IPS DF 6.9 (cell line): Measurements from ENCODE around the gene PYHIN1.

Experiments used
- DNase-seq: peaks from one replicate; pipeline ENCODE4 v3.0.0-alpha.2; 2013; ENCODE audit warnings: low read depth, low spot score
- H3K27ac ChIP-seq: one replicate; pipeline ENCODE4 v1.5.1; 2013; ENCODE audit warnings: low read length, control low read depth
- H3K27me3 ChIP-seq: 2 replicates; pipeline ENCODE4 v1.6.1; 2013; ENCODE audit warnings: mild to moderate bottlenecking, low read length; ENCODE audit not compliant: control insufficient read depth, insufficient read depth
- H3K36me3 ChIP-seq: 2 replicates; pipeline ENCODE4 v1.6.1; 2013; ENCODE audit warnings: low read length; ENCODE audit not compliant: control insufficient read depth, insufficient read depth
- H3K4me1 ChIP-seq: 2 replicates; pipeline ENCODE4 v1.6.1; 2013; ENCODE audit warnings: low read length; ENCODE audit not compliant: control insufficient read depth, insufficient read depth
- H3K4me3 ChIP-seq: 2 replicates; pipeline ENCODE4 v1.5.1; 2013; ENCODE audit warnings: mild to moderate bottlenecking, low read length
- H3K9me3 ChIP-seq: 2 replicates; pipeline ENCODE4 v1.6.1; 2013; ENCODE audit warnings: low read length, inconsistent platforms; ENCODE audit not compliant: control insufficient read depth, insufficient read depth
- WGBS: extraction: QIAGEN DNeasy Blood & Tissue Kit; methylation state at CpG from one replicate; pipeline ENCODE4 v1.1.7; 2013; ENCODE audit warnings: mixed read lengths, missing lambda C conversion rate; ENCODE audit not compliant: insufficient read length, insufficient coverage; 5-methylcytosine and 5-hydroxymethylcytosine counted together

Gene PYHIN1

DNA sequence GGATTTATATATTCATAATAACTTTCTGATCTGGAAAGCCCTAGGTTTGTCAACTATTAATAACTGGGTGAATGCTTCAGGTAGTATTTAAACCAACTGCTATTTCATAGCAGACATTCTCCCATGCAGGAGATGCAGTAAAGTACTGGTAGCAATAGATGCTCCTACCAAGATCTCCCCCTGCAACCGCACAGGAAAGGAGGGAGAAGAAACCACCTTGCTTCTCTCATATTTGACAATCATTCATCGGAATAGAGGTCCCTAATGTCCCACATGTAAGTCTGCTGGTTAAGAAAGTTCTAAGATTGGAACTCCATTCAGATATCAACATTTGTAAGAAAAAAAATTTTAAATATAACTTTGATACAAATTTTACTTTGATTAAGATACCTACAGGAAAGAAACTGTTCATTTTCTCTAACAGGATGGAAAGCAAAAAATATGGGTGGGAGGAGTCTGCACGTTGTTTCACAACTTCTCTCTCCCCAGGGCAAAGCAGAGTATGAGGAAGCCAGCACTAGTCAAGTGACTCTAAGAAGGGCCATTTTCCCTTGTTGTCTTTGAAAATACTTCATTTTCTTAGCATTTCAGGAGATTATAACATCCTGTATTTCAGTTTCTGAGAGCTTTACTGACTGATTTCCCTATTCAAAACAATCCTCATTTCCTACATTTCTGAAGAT lies at the start of gene PYHIN1:
Gene PYHIN1, plus strand, starts transcription at position 498 of the 683 bp plus-strand sequence. CDS start 5,359 bp downstream, outside the sequence.
- no peaks in the 10 kb centered on the region for H3K4me1 ChIP-seq
- no peak within 1 kb of the TSS for H3K27ac ChIP-seq
- no CpG with 5 or more reads among the region's 3 CpGs for WGBS
- no peaks in the 10 kb centered on the region for H3K27me3 ChIP-seq
- no peak for DNase-seq
- H3K9me3 ChIP-seq, result no peaks in the 10 kb centered on the region
- H3K36me3 ChIP-seq, result no peaks in the 10 kb centered on the region
- H3K4me3 ChIP-seq, result no peak within 1 kb of the TSS

DNA sequence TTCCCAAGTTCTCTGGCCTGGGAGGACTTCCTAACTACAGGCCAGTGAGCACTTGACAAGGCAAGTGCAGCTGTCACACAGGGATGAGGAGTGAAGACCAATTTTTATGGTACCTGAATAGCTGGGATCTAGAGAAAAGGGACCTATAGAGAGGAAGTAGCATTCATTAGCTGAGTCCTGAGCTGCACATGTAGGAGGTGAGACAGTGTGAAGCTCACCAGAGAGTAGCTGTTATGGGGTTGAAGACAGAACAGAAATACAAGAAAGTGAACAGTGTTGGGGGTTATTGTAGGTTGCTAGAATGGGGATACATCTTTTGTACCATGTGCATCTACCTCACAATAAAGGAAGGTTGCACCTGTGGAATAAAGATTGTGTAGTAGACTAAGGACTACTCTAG lies 37.7 kb upstream of the PYHIN1 start:
- no peaks in the 10 kb centered on the region for H3K9me3 ChIP-seq
- no peaks in the 10 kb centered on the region for H3K36me3 ChIP-seq
- H3K27me3 ChIP-seq, result no peaks in the 10 kb centered on the region
- DNase-seq, result no peak
- no peak overlapping the region for H3K27ac ChIP-seq
- no peak overlapping the region for H3K4me3 ChIP-seq
- H3K4me1 ChIP-seq, result no peaks in the 10 kb centered on the region

DNA sequence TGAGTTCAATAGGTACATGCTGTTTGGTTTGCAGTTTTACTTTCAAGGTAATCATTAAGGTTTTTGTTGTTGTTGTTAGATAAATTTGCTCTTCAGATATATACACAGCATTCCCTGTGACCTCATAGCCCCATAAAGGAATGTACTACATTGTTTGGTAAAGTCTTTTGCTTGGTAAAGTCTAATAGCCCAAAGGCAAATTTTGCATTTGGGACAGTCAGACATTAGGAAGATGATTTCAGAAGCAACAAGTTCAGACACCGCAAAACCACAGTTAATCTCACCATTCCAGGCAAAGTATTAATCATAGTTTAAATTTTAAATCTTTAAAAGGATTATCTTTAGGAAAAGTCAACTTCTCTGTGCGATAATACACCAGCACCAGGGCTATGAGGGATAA lies 32.6 kb upstream of the PYHIN1 start:
- H3K9me3 ChIP-seq, result no peaks in the 10 kb centered on the region
- H3K27me3 ChIP-seq, result no peaks in the 10 kb centered on the region
- no peaks in the 10 kb centered on the region for H3K4me1 ChIP-seq
- H3K4me3 ChIP-seq, result no peak overlapping the region
- WGBS, result no CpG with 5 or more reads among the region's 2 CpGs
- DNase-seq, result no peak
- no peaks in the 10 kb centered on the region for H3K36me3 ChIP-seq
- H3K27ac ChIP-seq, result no peak overlapping the region

- WGBS, result no CpG with 5 or more reads among the region's 3 CpGs
- no peak for DNase-seq
- Histone ChIP-seq H3K4me1 (no peaks in the 10 kb centered on the region), H3K36me3 (no peaks in the 10 kb centered on the region), H3K27ac (no peak overlapping the region), H3K27me3 (no peaks in the 10 kb centered on the region), H3K9me3 (no peaks in the 10 kb centered on the region), H3K4me3 (no peak overlapping the region)
Measured at GRCh38 chr1:158901623-158902022, 29.7 kb upstream of the PYHIN1 start.

GRCh38 chr1:158916085-158916484 lies 15.3 kb upstream of the PYHIN1 start:
- no peak overlapping the region for H3K4me3 ChIP-seq
- H3K4me1 ChIP-seq, result no peaks in the 10 kb centered on the region
- no peaks in the 10 kb centered on the region for H3K9me3 ChIP-seq
- DNase-seq, result no peak
- no peaks in the 10 kb centered on the region for H3K27me3 ChIP-seq
- H3K27ac ChIP-seq, result no peak overlapping the region
- no peaks in the 10 kb centered on the region for H3K36me3 ChIP-seq
- WGBS, result no CpG with 5 or more reads among the region's 1 CpG

DNA sequence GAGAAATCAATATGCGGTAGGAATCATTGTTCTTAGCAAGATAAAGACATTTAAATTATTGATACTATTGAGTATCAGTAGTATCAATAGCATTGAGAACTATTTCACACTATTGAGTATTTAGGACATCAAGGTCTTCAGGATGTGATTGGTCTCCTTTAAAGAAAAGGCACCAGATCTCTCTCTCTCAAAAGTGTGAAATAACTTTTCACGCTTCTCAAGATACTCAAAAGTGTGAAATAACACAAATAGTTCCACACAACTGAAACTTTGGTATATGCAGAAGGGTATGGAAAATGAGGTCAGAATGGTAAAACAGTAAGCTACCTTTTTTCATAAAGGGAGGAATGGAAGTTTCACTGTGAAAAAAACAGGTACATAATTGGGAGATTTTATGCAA lies 6.7 kb upstream of the PYHIN1 start:
- no peaks in the 10 kb centered on the region for H3K27me3 ChIP-seq
- no peaks in the 10 kb centered on the region for H3K4me1 ChIP-seq
- no CpG with 5 or more reads among the region's 2 CpGs for WGBS
- H3K4me3 ChIP-seq, result no peak overlapping the region
- no peak overlapping the region for H3K27ac ChIP-seq
- H3K9me3 ChIP-seq, result no peaks in the 10 kb centered on the region
- DNase-seq, result no peak
- H3K36me3 ChIP-seq, result no peaks in the 10 kb centered on the region

GRCh38 chr1:158930504-158930903 lies 848 bp upstream of the PYHIN1 start:
- H3K9me3 ChIP-seq, result no peaks in the 10 kb centered on the region
- H3K27ac ChIP-seq, result no peak overlapping the region
- no CpG with 5 or more reads among the region's 5 CpGs for WGBS
- H3K27me3 ChIP-seq, result no peaks in the 10 kb centered on the region
- no peak overlapping the region for H3K4me3 ChIP-seq
- H3K4me1 ChIP-seq, result no peaks in the 10 kb centered on the region
- no peak for DNase-seq
- H3K36me3 ChIP-seq, result no peaks in the 10 kb centered on the region

- no peak overlapping the region for H3K27ac ChIP-seq
Measured at GRCh38 chr1:158932171-158932570, 819 bp downstream of the PYHIN1 start.

GRCh38 chr1:158933621-158934020 lies 2.3 kb downstream of the PYHIN1 start:
- Histone ChIP-seq H3K27ac (no peak overlapping the region), H3K9me3 (no peaks in the 10 kb centered on the region), H3K4me3 (no peak overlapping the region), H3K36me3 (no peaks in the 10 kb centered on the region), H3K27me3 (no peaks in the 10 kb centered on the region), H3K4me1 (no peaks in the 10 kb centered on the region)
- WGBS, result no CpG with 5 or more reads among the region's 1 CpG
- no peak for DNase-seq

More at GRCh38 chr1:158932171-158932570, 819 bp downstream of the PYHIN1 start:
- no CpG with 5 or more reads among the region's 6 CpGs for WGBS
- no peak for DNase-seq
- Histone ChIP-seq H3K36me3 (no peaks in the 10 kb centered on the region), H3K4me3 (no peak overlapping the region), H3K27me3 (no peaks in the 10 kb centered on the region), H3K4me1 (no peaks in the 10 kb centered on the region), H3K9me3 (no peaks in the 10 kb centered on the region)

DNA sequence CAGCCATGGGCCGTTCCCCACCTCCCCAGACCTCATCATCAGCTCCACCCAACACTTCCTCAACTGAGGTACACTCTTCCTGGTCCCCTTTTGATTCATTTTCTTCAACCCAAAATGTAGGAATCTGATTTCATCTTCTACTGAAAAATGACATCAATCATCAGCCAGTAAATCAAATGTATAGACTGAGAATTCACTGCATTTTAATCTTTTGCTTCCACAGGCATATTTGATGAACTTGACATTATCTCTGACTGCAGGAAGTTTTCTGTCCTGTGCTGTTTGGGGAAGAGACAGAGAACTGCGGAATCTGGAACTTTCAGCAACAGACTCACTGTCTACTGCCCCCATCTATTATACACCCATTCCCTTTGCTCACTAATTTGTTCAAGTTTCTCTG lies 7.8 kb downstream of the PYHIN1 start:
- Histone ChIP-seq H3K27ac (no peak overlapping the region), H3K36me3 (no peaks in the 10 kb centered on the region), H3K9me3 (no peaks in the 10 kb centered on the region), H3K4me1 (no peaks in the 10 kb centered on the region), H3K4me3 (no peak overlapping the region), H3K27me3 (no peaks in the 10 kb centered on the region)
- DNase-seq, result no peak
- no CpG with 5 or more reads among the region's 2 CpGs for WGBS

DNA sequence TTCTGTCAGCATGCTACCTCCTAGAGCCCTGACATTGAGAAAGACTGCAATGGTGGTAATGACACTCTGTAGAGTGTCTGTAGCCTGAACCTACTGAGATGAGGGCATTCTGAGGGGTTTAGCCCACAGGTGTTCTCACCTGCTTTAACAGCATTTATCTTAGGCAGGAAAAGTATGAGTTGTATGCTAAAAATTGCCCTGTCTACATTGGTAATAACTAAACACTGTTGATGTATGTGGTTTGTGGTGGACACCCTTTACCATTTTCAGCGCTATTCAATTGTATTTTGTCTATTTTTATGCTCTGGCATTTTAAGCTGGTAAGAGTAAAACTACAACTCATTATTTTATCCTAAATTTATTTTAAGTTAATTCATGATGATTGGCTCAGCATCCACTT lies 10.0 kb downstream of the PYHIN1 start:
- no CpG with 5 or more reads among the region's 1 CpG for WGBS
- Histone ChIP-seq H3K27ac (no peak overlapping the region), H3K36me3 (no peaks in the 10 kb centered on the region), H3K4me3 (no peak overlapping the region), H3K4me1 (no peaks in the 10 kb centered on the region), H3K27me3 (no peaks in the 10 kb centered on the region), H3K9me3 (no peaks in the 10 kb centered on the region)
- no peak for DNase-seq
